SK-N-SH (cell line): Measurements from ENCODE around the gene ALG9. TPM values are rescaled to one million over a fixed set of nuclear protein-coding genes. Genes with fewer than 3 reads are reported as not detected.

ENCODE experiments used
- CTCF ChIA-PET: fragments of 300-600, 350-600 bp; formaldehyde crosslinking; extraction: SDS; loops from one replicate; lab custom pipeline; 2021; lab: Yijun Ruan, JAX
- POLR2A ChIA-PET: fragments of 350-600 bp; sonication (Branson Sonifier 250); formaldehyde crosslinking; extraction: SDS; loops from one replicate; lab custom pipeline; 2020; ENCODE audit warnings: antibody characterized with exemption, inconsistent platforms; lab: Yijun Ruan, JAX
- DNase-seq: peaks from one replicate; pipeline ENCODE4 v3.0.0; 2012
- H2AFZ ChIP-seq: fragments of 200-600 bp; sonication (generic); 2 replicates; pipeline ENCODE4 v1.8.1; 2016; ENCODE audit warnings: antibody characterized with exemption, mild to moderate bottlenecking, low read depth
- H3F3A ChIP-seq: fragments of 200-600 bp; sonication (generic); replicated peaks from 2 replicates; pipeline ENCODE3; 2016; ENCODE audit warnings: antibody characterized with exemption, mild to moderate bottlenecking; ENCODE audit not compliant: insufficient read depth
- H3K27ac ChIP-seq, 2 experiments: fragments of 200-500 bp in 1 of 2; fragments of 200-600 bp in 1 of 2; sonication (Bioruptor generic) in 1 of 2; sonication (generic), shearing (Covaris generic) in 1 of 2; 2 replicates each; pipeline versions ENCODE4 v1.5.1 to v1.6.1; 2014 to 2016; ENCODE audit warnings: low read depth in 2 of 2, inconsistent platforms in 1 of 2, low read length in 1 of 2, mild to moderate bottlenecking in 1 of 2, mixed read lengths in 1 of 2
- H3K27me3 ChIP-seq: fragments of 200-600 bp; sonication (generic), shearing (Covaris generic); 2 replicates; pipeline ENCODE4 v1.6.1; 2016; ENCODE audit warnings: mixed run types; ENCODE audit not compliant: insufficient read depth
- H3K36me3 ChIP-seq, 2 experiments: fragments of 200-500 bp in 1 of 2; fragments of 200-600 bp in 1 of 2; sonication (Bioruptor generic) in 1 of 2; sonication (generic) in 1 of 2; replicated peaks in 1 of 2; 2 replicates each; pipeline versions ENCODE3 to v1.5.1; 2014 to 2016; ENCODE audit warnings: low read length in 1 of 2, mild to moderate bottlenecking in 1 of 2; ENCODE audit not compliant: insufficient read depth in 2 of 2, control insufficient read depth in 1 of 2
- H3K4me1 ChIP-seq, 2 experiments: fragments of 200-500 bp in 1 of 2; fragments of 200-600 bp in 1 of 2; sonication (Bioruptor generic) in 1 of 2; sonication (generic), shearing (Covaris generic) in 1 of 2; 2 replicates each; pipeline versions ENCODE4 v1.5.1 to v1.6.1; 2014 to 2016; ENCODE audit warnings: low read depth in 1 of 2, low read length in 1 of 2, mixed run types in 1 of 2; ENCODE audit not compliant: insufficient read depth in 2 of 2, control insufficient read depth in 1 of 2
- H3K4me2 ChIP-seq: fragments of 200-600 bp; sonication (generic), shearing (Covaris generic); 2 replicates; pipeline ENCODE4 v1.6.1; 2017; ENCODE audit warnings: mixed run types
- H3K4me3 ChIP-seq, 2 experiments: fragments of 200-500 bp in 1 of 2; fragments of 200-600 bp in 1 of 2; sonication (Bioruptor generic) in 1 of 2; sonication (generic), shearing (Covaris generic) in 1 of 2; 2 replicates each; pipeline versions ENCODE4 v1.5.1 to v1.8.1; 2014 to 2016; ENCODE audit warnings: low read depth in 2 of 2, inconsistent platforms in 1 of 2, low read length in 1 of 2, mild to moderate bottlenecking in 1 of 2, mixed read lengths in 1 of 2, moderate library complexity in 1 of 2
- H3K79me2 ChIP-seq: fragments of 200-600 bp; sonication (generic); 2 replicates; pipeline ENCODE4 v1.8.1; 2017; ENCODE audit warnings: mild to moderate bottlenecking; ENCODE audit not compliant: insufficient read depth
- H3K9ac ChIP-seq: fragments of 200-600 bp; sonication (generic); 2 replicates; pipeline ENCODE4 v1.6.1; 2017; ENCODE audit warnings: mixed run types
- H3K9me2 ChIP-seq: fragments of 200-600 bp; sonication (generic); 2 replicates; pipeline ENCODE4 v1.6.1; 2017; ENCODE audit warnings: mixed run types
- H3K9me3 ChIP-seq: fragments of 200-600 bp; sonication (generic); 2 replicates; pipeline ENCODE4 v1.6.1; 2017; ENCODE audit warnings: mixed run types, mild to moderate bottlenecking, moderate library complexity
- H4K20me1 ChIP-seq: fragments of 200-600 bp; sonication (generic); 2 replicates; pipeline ENCODE4 v1.6.1; 2017; ENCODE audit warnings: mild to moderate bottlenecking, mixed run types; ENCODE audit not compliant: insufficient read depth
- CTCF ChIP-seq: fragments of 200-600 bp; sonication (generic); IDR thresholded peaks from 2 replicates; pipeline ENCODE4 v1.6.1; 2017; ENCODE audit warnings: antibody characterized with exemption, mild to moderate bottlenecking, moderate library complexity
- ELF1 ChIP-seq: IDR thresholded peaks from 2 replicates; pipeline ENCODE4 v1.4.0; 2012
- EP300 ChIP-seq, 2 experiments: IDR thresholded peaks; 2 replicates each; pipeline versions ENCODE4 v1.4.0 to v1.6.1; 2012; ENCODE audit warnings: borderline replicate concordance in 1 of 2, low read depth in 1 of 2, low read length in 1 of 2
- EZH2phosphoT487 ChIP-seq: fragments of 200-600 bp; sonication (generic); IDR thresholded peaks from 2 replicates; pipeline ENCODE4 v1.6.1; 2017; ENCODE audit warnings: low read depth, mixed run types, mild to moderate bottlenecking, antibody characterized with exemption, moderate library complexity, borderline replicate concordance
- FOSL2 ChIP-seq: IDR thresholded peaks from 2 replicates; pipeline ENCODE4 v1.4.0; 2012; ENCODE audit warnings: low read depth, mild to moderate bottlenecking, moderate library complexity, borderline replicate concordance
- IRF3 ChIP-seq: fragments of 150-350 bp; IDR thresholded peaks from 2 replicates; pipeline ENCODE4 v1.6.1; 2016; ENCODE audit warnings: mild to moderate bottlenecking, low read depth, low read length
- MAX ChIP-seq: IDR thresholded peaks from 2 replicates; pipeline ENCODE4 v1.4.0; 2012; ENCODE audit warnings: low read depth
- MXI1 ChIP-seq: IDR thresholded peaks from 2 replicates; pipeline ENCODE4 v1.6.1; 2012; ENCODE audit warnings: mild to moderate bottlenecking, low read depth, low read length, improper control_type of control experiment
- NFIC ChIP-seq: IDR thresholded peaks from 2 replicates; pipeline ENCODE4 v1.4.0; 2012; ENCODE audit warnings: borderline replicate concordance
- NRF1 ChIP-seq: IDR thresholded peaks from 2 replicates; pipeline ENCODE4 v1.6.1; 2012; ENCODE audit warnings: low read depth, mild to moderate bottlenecking, low read length
- PBX3 ChIP-seq: IDR thresholded peaks from 2 replicates; pipeline ENCODE4; 2012
- POLR2AphosphoS5 ChIP-seq: IDR thresholded peaks from 2 replicates; pipeline ENCODE4 v1.6.1; 2012; ENCODE audit warnings: low read depth, low read length
- RAD21 ChIP-seq: IDR thresholded peaks from 2 replicates; pipeline ENCODE4 v1.6.1; 2012; ENCODE audit warnings: mild to moderate bottlenecking, low read length
- REST ChIP-seq: IDR thresholded peaks from 2 replicates; pipeline ENCODE4 v1.6.1; 2012; ENCODE audit warnings: mild to moderate bottlenecking, low read depth, low read length, moderate library complexity
- RFX5 ChIP-seq: IDR thresholded peaks from 2 replicates; pipeline ENCODE4 v1.6.1; 2012; ENCODE audit warnings: mild to moderate bottlenecking, improper control_type of control experiment, low read length
- SMC3 ChIP-seq: IDR thresholded peaks from 2 replicates; pipeline ENCODE4 v1.6.1; 2012; ENCODE audit warnings: low read depth, low read length, improper control_type of control experiment
- TAF1 ChIP-seq: IDR thresholded peaks from 2 replicates; pipeline ENCODE4 v1.6.1; 2012; ENCODE audit warnings: low read depth, mild to moderate bottlenecking, low read length, moderate library complexity, borderline replicate concordance
- USF1 ChIP-seq: IDR thresholded peaks from 2 replicates; pipeline ENCODE4 v1.4.0; 2012; ENCODE audit warnings: low read depth, borderline replicate concordance
- YY1 ChIP-seq: IDR thresholded peaks from 2 replicates; pipeline ENCODE4 v1.4.0; 2012; ENCODE audit warnings: low read depth, mild to moderate bottlenecking
- ZBTB33 ChIP-seq: IDR thresholded peaks from 2 replicates; pipeline ENCODE4 v1.4.0; 2012; ENCODE audit warnings: low read depth, borderline replicate concordance
- WGBS: methylation state at CpG from one replicate; pipeline ENCODE4 v1.1.6; 2017; ENCODE audit warnings: low lambda C conversion rate; 5-methylcytosine and 5-hydroxymethylcytosine counted together
- polyA plus RNA-seq, 3 experiments: library from polyadenylated mRNA; depleted of rRNA; stranded (reverse); fragments of >200 nt; gene quantifications; 2 replicates each; pipeline ENCODE4 v1.2.3, GENCODE V29; 2012

Gene ALG9
- polyA plus RNA-seq, 1 of the 3 experiments (the other 2 are of a cell fraction), result 17.9 TPM

- Histone ChIP-seq H3K27me3 (no peaks in the 10 kb centered on the region), H3K9me2 (no peaks in the 10 kb centered on the region), H3K4me1 (peaks cover 35 to 54% of the 10 kb centered on the region in 2 experiments), H2AFZ (no peak overlapping the region), H3K79me2 (0 out of 2 replicates have a peak, but pooled peaks cover 6% of the 10 kb centered on the region), H3K36me3 (peaks cover 36 to 37% of the 10 kb centered on the region in 2 experiments), H4K20me1 (no peaks in the 10 kb centered on the region)
- POLR2A ChIA-PET, result no interaction called here
- CTCF ChIA-PET, result interaction anchor here (1.5 to 2.4 kb wide), 3 partner anchors 10 to 133 kb away, joined by 3 to 11 read pairs (median 8); no protein-coding TSS in a partner anchor
- TF ChIP-seq CTCF (no peak), ZBTB33 (no peak), NRF1 (no peak), REST (no peak), EP300 (IDR thresholded peaks at IDR 0.05; ENCODE audit: borderline replicate concordance in 1 of 2, low read depth in 1 of 2, low read length in 1 of 2) (no peak), POLR2AphosphoS5 (no peak), RAD21 (no peak), MAX (no peak), ELF1 (no peak), IRF3 (no peak), TAF1 (no peak), RFX5 (no peak), SMC3 (no peak), USF1 (no peak), EZH2phosphoT487 (no peak), MXI1 (no peak), PBX3 (no peak), YY1 (no peak), NFIC (no peak), FOSL2 (no peak)
- TF ChIP-seq, all 33 proteins: peak for 0
- H3K9me3 ChIP-seq, result no peaks in the 10 kb centered on the region
- WGBS, result 93% methylated on average over 13 of the region's 14 CpGs
- H3F3A ChIP-seq, result peaks cover 34% of the 10 kb centered on the region
- peak overlapping the region in 1 of 2 experiments; percentile 98; a peak in 2 of 4 replicates for H3K27ac ChIP-seq
- DNase-seq, result no peak
- no peak overlapping the region for H3K9ac ChIP-seq
- H3K4me3 ChIP-seq, result no peak overlapping the region
- H3K4me2 ChIP-seq, result no peak overlapping the region
Measured at GRCh38 chr11:111737444-111738210, 133.8 kb downstream of the ALG9 start.
